Neutrophil (primary cell): ENCODE measurements around the gene ROR2.

Source experiments
- H3K27ac ChIP-seq: fragments of 200-600 bp; sonication (generic); 2 replicates; pipeline ENCODE4 v1.5.1; 2016; ENCODE audit warnings: mild to moderate bottlenecking, moderate library complexity
- H3K27me3 ChIP-seq: fragments of 200-600 bp; sonication (generic); 2 replicates; pipeline ENCODE4 v1.6.0; 2016; ENCODE audit warnings: mild to moderate bottlenecking
- H3K36me3 ChIP-seq: fragments of 200-600 bp; sonication (generic); 2 replicates; pipeline ENCODE4 v1.5.1; 2017
- H3K4me1 ChIP-seq, 2 experiments: fragments of 200-600 bp in 1 of 2; sonication (generic) in 1 of 2; 1 replicate in 1 of 2; 2 replicates in 1 of 2; pipeline versions ENCODE4 v1.5.1 to v1.6.1; 2013 to 2016; ENCODE audit warnings: low read depth in 1 of 2, low read length in 1 of 2, mild to moderate bottlenecking in 1 of 2, moderate library complexity in 1 of 2; ENCODE audit not compliant: control insufficient read depth in 1 of 2, insufficient read depth in 1 of 2
- H3K4me3 ChIP-seq, 2 experiments: fragments of 200-600 bp in 1 of 2; sonication (generic) in 1 of 2; 1 replicate in 1 of 2; 2 replicates in 1 of 2; pipeline ENCODE4 v1.5.1; 2013 to 2016; ENCODE audit warnings: low read depth in 1 of 2, low read length in 1 of 2, mild to moderate bottlenecking in 1 of 2, moderate library complexity in 1 of 2
- H3K9me3 ChIP-seq: fragments of 200-600 bp; sonication (generic); 2 replicates; pipeline ENCODE4 v1.5.1; 2016
- CTCF ChIP-seq: fragments of 200-600 bp; sonication (generic); IDR thresholded peaks from 2 replicates; pipeline ENCODE4 v1.5.1; 2016; ENCODE audit warnings: antibody characterized with exemption

Gene ROR2

GRCh38 chr9:91820126-91820750 lies 129.8 kb downstream of the ROR2 start:
- no peak for TF ChIP-seq CTCF
- H3K27me3 ChIP-seq = no peaks in the 10 kb centered on the region
- H3K4me1 ChIP-seq = peaks cover 23 to 45% of the 10 kb centered on the region in 2 experiments
- H3K4me3 ChIP-seq = no peak overlapping the region
- no peaks in the 10 kb centered on the region for H3K9me3 ChIP-seq
- no peak overlapping the region for H3K27ac ChIP-seq
- H3K36me3 ChIP-seq = no peaks in the 10 kb centered on the region

GRCh38 chr9:91818647-91819403 lies 131.2 kb downstream of the ROR2 start:
- no peak for TF ChIP-seq CTCF
- no peaks in the 10 kb centered on the region for H3K36me3 ChIP-seq
- H3K9me3 ChIP-seq = no peaks in the 10 kb centered on the region
- H3K4me1 ChIP-seq = peaks cover 23 to 45% of the 10 kb centered on the region in 2 experiments
- H3K27me3 ChIP-seq = no peaks in the 10 kb centered on the region
- H3K4me3 ChIP-seq = no peak overlapping the region
- H3K27ac ChIP-seq = no peak overlapping the region

GRCh38 chr9:91818225-91818585 lies 131.8 kb downstream of the ROR2 start:
- no peak overlapping the region for H3K4me3 ChIP-seq
- H3K27ac ChIP-seq = no peak overlapping the region
- no peak for TF ChIP-seq CTCF
- no peaks in the 10 kb centered on the region for H3K27me3 ChIP-seq
- H3K9me3 ChIP-seq = no peaks in the 10 kb centered on the region
- H3K36me3 ChIP-seq = no peaks in the 10 kb centered on the region
- peaks cover 23 to 45% of the 10 kb centered on the region in 2 experiments for H3K4me1 ChIP-seq

GRCh38 chr9:91817493-91818224 lies 132.4 kb downstream of the ROR2 start:
- Histone ChIP-seq H3K27ac (no peak overlapping the region), H3K9me3 (no peaks in the 10 kb centered on the region), H3K4me1 (peaks cover 23 to 45% of the 10 kb centered on the region in 2 experiments), H3K4me3 (no peak overlapping the region), H3K27me3 (no peaks in the 10 kb centered on the region), H3K36me3 (no peaks in the 10 kb centered on the region)
- no peak for TF ChIP-seq CTCF

- H3K4me1 ChIP-seq = peaks cover 23 to 45% of the 10 kb centered on the region in 2 experiments
- H3K27me3 ChIP-seq = no peaks in the 10 kb centered on the region
- no peaks in the 10 kb centered on the region for H3K36me3 ChIP-seq
- H3K4me3 ChIP-seq = no peak overlapping the region
- no peaks in the 10 kb centered on the region for H3K9me3 ChIP-seq
- H3K27ac ChIP-seq = no peak overlapping the region
- no peak for TF ChIP-seq CTCF
Measured at GRCh38 chr9:91817106-91817492, 132.9 kb downstream of the ROR2 start.
